ENCODE data around the gene ELAVL2. TPM values are rescaled to one million over a fixed set of nuclear protein-coding genes. Genes with fewer than 3 reads are reported as not detected.

The ELAVL2 gene
- total RNA-seq, 1 experiment from 2014 or later: 16.3 TPM

- no peaks in the 10 kb centered on the region for H3K9me2 ChIP-seq (replicated peaks; ENCODE audit: low read length)
- peaks cover 46% of the 10 kb centered on the region for H3K4me1 ChIP-seq (ENCODE audit: insufficient read depth, low read length)
- no TSS peak for BruUV-seq (replicated peaks)
- ATAC-seq (no peak), DNase-seq (no peak)
- H3K4me3 ChIP-seq (ENCODE audit: low read length): no peak overlapping the region
- H3F3A ChIP-seq (ENCODE audit: low read length, unreplicated experiment): no peaks in the 10 kb centered on the region
- ChIA-PET CTCF (no interaction called here), POLR2A (ENCODE audit: unreplicated experiment) (no interaction called here)
- H3K27me3 ChIP-seq (ENCODE audit: low read length): no peaks in the 10 kb centered on the region
- no peak overlapping the region for H2AFZ ChIP-seq (ENCODE audit: low read length)
- no peaks in the 10 kb centered on the region for H3K36me3 ChIP-seq (ENCODE audit: low read depth, low read length)
- no peak overlapping the region for H3K9ac ChIP-seq (ENCODE audit: low read length)
- no peaks in the 10 kb centered on the region for H4K20me1 ChIP-seq (ENCODE audit: low read length)
- peak overlapping the region; percentile 63 for H3K4me2 ChIP-seq (ENCODE audit: low read length)
- H3K9me3 ChIP-seq (ENCODE audit: low read length): no peaks in the 10 kb centered on the region
- intact Hi-C loops (cut with micrococcal nuclease): no loop called here
- H3K27ac ChIP-seq (ENCODE audit: low read length): peak overlapping the region; percentile 44
- TF ChIP-seq EZH2 (IDR thresholded peaks at IDR 0.05; ENCODE audit: low read length, unreplicated experiment) (no peak), CTCF (conservative IDR thresholded peaks at IDR 0.05; ENCODE audit: low read depth, low read length) (no peak), EZH2phosphoT487 (IDR thresholded peaks at IDR 0.05; ENCODE audit: borderline replicate concordance, low read length) (no peak)
- peaks cover 93% of the 10 kb centered on the region for H3K79me2 ChIP-seq (ENCODE audit: low read length)
Measured at GRCh38 chr9:23768861-23769260, 57.2 kb downstream of the ELAVL2 start.

- no peak overlapping the region for H3K4me2 ChIP-seq (ENCODE audit: low read length)
- no peaks in the 10 kb centered on the region for H3K27me3 ChIP-seq (ENCODE audit: low read length)
- no peak overlapping the region for H3K9ac ChIP-seq (ENCODE audit: low read length)
- no peak for TF ChIP-seq EZH2 (IDR thresholded peaks at IDR 0.05; ENCODE audit: low read length, unreplicated experiment)
- TF ChIP-seq EZH2phosphoT487 (IDR thresholded peaks at IDR 0.05; ENCODE audit: borderline replicate concordance, low read length): no peak
- H3K4me1 ChIP-seq (ENCODE audit: insufficient read depth, low read length): peaks cover 34% of the 10 kb centered on the region
- no peak for DNase-seq
- no peaks in the 10 kb centered on the region for H3F3A ChIP-seq (ENCODE audit: low read length, unreplicated experiment)
- H2AFZ ChIP-seq (ENCODE audit: low read length): no peak overlapping the region
- ChIA-PET CTCF (no interaction called here), POLR2A (ENCODE audit: unreplicated experiment) (no interaction called here)
- BruUV-seq (replicated peaks): no TSS peak
- H3K4me3 ChIP-seq (ENCODE audit: low read length): no peak overlapping the region
- no peaks in the 10 kb centered on the region for H4K20me1 ChIP-seq (ENCODE audit: low read length)
- H3K79me2 ChIP-seq (ENCODE audit: low read length): peaks cover 85% of the 10 kb centered on the region
- no peaks in the 10 kb centered on the region for H3K9me3 ChIP-seq (ENCODE audit: low read length)
- no peaks in the 10 kb centered on the region for H3K9me2 ChIP-seq (replicated peaks; ENCODE audit: low read length)
- H3K36me3 ChIP-seq (ENCODE audit: low read depth, low read length): peaks cover 6% of the 10 kb centered on the region
- no peak for ATAC-seq
- no peak overlapping the region for H3K27ac ChIP-seq (ENCODE audit: low read length)
- intact Hi-C loops (cut with micrococcal nuclease): no loop called here
Measured at GRCh38 chr9:23766613-23767012, 59.4 kb downstream of the ELAVL2 start.

GRCh38 chr9:23765561-23765960 lies 60.5 kb downstream of the ELAVL2 start:
- no peak overlapping the region for H3K4me3 ChIP-seq (ENCODE audit: low read length)
- DNase-seq (no peak), ATAC-seq (no peak)
- H3K4me1 ChIP-seq (ENCODE audit: insufficient read depth, low read length): peaks cover 25% of the 10 kb centered on the region
- no peaks in the 10 kb centered on the region for H3K9me3 ChIP-seq (ENCODE audit: low read length)
- H3K4me2 ChIP-seq (ENCODE audit: low read length): no peak overlapping the region
- peaks cover 16% of the 10 kb centered on the region for H3K36me3 ChIP-seq (ENCODE audit: low read depth, low read length)
- TF ChIP-seq EZH2 (IDR thresholded peaks at IDR 0.05; ENCODE audit: low read length, unreplicated experiment): no peak
- ChIA-PET POLR2A (ENCODE audit: unreplicated experiment) (no interaction called here), CTCF (no interaction called here)
- H3K9ac ChIP-seq (ENCODE audit: low read length): no peak overlapping the region
- peaks cover 76% of the 10 kb centered on the region for H3K79me2 ChIP-seq (ENCODE audit: low read length)
- no peak overlapping the region for H3K27ac ChIP-seq (ENCODE audit: low read length)
- no peaks in the 10 kb centered on the region for H3F3A ChIP-seq (ENCODE audit: low read length, unreplicated experiment)
- BruUV-seq (replicated peaks): no TSS peak
- intact Hi-C loops (cut with micrococcal nuclease): no loop called here
- no peaks in the 10 kb centered on the region for H3K27me3 ChIP-seq (ENCODE audit: low read length)
- H2AFZ ChIP-seq (ENCODE audit: low read length): no peak overlapping the region
- no peaks in the 10 kb centered on the region for H3K9me2 ChIP-seq (replicated peaks; ENCODE audit: low read length)
- no peaks in the 10 kb centered on the region for H4K20me1 ChIP-seq (ENCODE audit: low read length)

GRCh38 chr9:23764219-23764618 lies 61.8 kb downstream of the ELAVL2 start:
- TF ChIP-seq EZH2 (IDR thresholded peaks at IDR 0.05; ENCODE audit: low read length, unreplicated experiment) (no peak), EZH2phosphoT487 (IDR thresholded peaks at IDR 0.05; ENCODE audit: borderline replicate concordance, low read length) (no peak), CTCF (conservative IDR thresholded peaks at IDR 0.05; ENCODE audit: low read depth, low read length) (no peak)
- H3K9ac ChIP-seq (ENCODE audit: low read length): no peak overlapping the region
- no peaks in the 10 kb centered on the region for H3K27me3 ChIP-seq (ENCODE audit: low read length)
- no TSS peak for BruUV-seq (replicated peaks)
- peaks cover 16% of the 10 kb centered on the region for H3K36me3 ChIP-seq (ENCODE audit: low read depth, low read length)
- no peaks in the 10 kb centered on the region for H3F3A ChIP-seq (ENCODE audit: low read length, unreplicated experiment)
- H3K4me3 ChIP-seq (ENCODE audit: low read length): no peak overlapping the region
- intact Hi-C loops (cut with micrococcal nuclease): no loop called here
- H4K20me1 ChIP-seq (ENCODE audit: low read length): no peaks in the 10 kb centered on the region
- no peaks in the 10 kb centered on the region for H3K9me3 ChIP-seq (ENCODE audit: low read length)
- H3K9me2 ChIP-seq (replicated peaks; ENCODE audit: low read length): no peaks in the 10 kb centered on the region
- CTCF ChIA-PET: no interaction called here
- POLR2A ChIA-PET (ENCODE audit: unreplicated experiment): no interaction called here
- no peak for DNase-seq
- H2AFZ ChIP-seq (ENCODE audit: low read length): no peak overlapping the region
- ATAC-seq: no peak
- H3K4me2 ChIP-seq (ENCODE audit: low read length): no peak overlapping the region
- peaks cover 69% of the 10 kb centered on the region for H3K79me2 ChIP-seq (ENCODE audit: low read length)
- H3K27ac ChIP-seq (ENCODE audit: low read length): no peak overlapping the region
- peaks cover 11% of the 10 kb centered on the region for H3K4me1 ChIP-seq (ENCODE audit: insufficient read depth, low read length)

Data from PC-3 (cell line).